Measurements from ENCODE around the gene YBX3. TPM values are rescaled to one million over a fixed set of nuclear protein-coding genes. Genes with fewer than 3 reads are reported as not detected.

YBX3 gene
- total and polyA plus RNA-seq, 3 donors from 2014 or later, result 493 to 1,385 (median 511) TPM

DNA sequence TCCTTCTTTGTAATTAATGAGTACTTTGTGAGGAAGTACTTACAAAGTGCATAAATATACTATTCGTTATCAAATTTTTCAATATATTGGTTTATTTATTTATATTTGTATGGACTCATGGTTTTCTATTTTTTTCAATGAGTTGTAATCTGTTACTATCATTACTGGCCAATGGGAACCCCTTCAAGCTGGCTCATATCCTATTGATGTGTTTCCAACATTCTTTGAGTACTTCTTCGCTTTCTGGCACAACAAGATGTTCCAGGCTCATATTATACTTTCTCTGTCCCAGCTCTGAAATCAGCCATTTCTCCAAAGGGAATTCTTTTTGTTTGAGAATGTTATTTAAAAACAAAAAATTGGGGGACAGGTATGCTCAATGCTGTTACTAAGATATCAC, 17.5 kb downstream of the YBX3 start:
- H3K27ac ChIP-seq, result peak overlapping the region in 1 of 2 donors; percentile 74
- no peaks in the 10 kb centered on the region for H3K36me3 ChIP-seq (ENCODE audit: low read depth, missing control alignments)
- 27 to 33% methylated on average over 2 of the region's 2 CpGs for WGBS, 2 donors

GRCh38 chr12:10701843-10702242, 21.3 kb downstream of the YBX3 start:
- Histone ChIP-seq H3K27ac (no peak overlapping the region), H3K4me3 (no peak overlapping the region), H3K36me3 (ENCODE audit: low read depth, missing control alignments) (no peaks in the 10 kb centered on the region), H3K27me3 (no peaks in the 10 kb centered on the region), H3K9me3 (no peaks in the 10 kb centered on the region), H3K4me1 (peaks cover 8% of the 10 kb centered on the region)
- intact Hi-C loops (cut with DNase I; ENCODE audit: low total_unique reads), result no loop called here
- no peak for DNase-seq
- 88 to 94% methylated on average over 14 of the region's 14 CpGs for WGBS, 2 donors
- TF ChIP-seq, protein P1, sequence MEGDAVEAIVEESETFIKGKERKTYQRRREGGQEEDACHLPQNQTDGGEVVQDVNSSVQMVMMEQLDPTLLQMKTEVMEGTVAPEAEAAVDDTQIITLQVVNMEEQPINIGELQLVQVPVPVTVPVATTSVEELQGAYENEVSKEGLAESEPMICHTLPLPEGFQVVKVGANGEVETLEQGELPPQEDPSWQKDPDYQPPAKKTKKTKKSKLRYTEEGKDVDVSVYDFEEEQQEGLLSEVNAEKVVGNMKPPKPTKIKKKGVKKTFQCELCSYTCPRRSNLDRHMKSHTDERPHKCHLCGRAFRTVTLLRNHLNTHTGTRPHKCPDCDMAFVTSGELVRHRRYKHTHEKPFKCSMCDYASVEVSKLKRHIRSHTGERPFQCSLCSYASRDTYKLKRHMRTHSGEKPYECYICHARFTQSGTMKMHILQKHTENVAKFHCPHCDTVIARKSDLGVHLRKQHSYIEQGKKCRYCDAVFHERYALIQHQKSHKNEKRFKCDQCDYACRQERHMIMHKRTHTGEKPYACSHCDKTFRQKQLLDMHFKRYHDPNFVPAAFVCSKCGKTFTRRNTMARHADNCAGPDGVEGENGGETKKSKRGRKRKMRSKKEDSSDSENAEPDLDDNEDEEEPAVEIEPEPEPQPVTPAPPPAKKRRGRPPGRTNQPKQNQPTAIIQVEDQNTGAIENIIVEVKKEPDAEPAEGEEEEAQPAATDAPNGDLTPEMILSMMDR (IDR thresholded peaks at IDR 0.05), result no peak
- no peak for TF ChIP-seq POLR2A (IDR thresholded peaks at IDR 0.05)

More for the DNA sequence above, 17.5 kb downstream of the YBX3 start:
- TF ChIP-seq, protein P1 (IDR thresholded peaks at IDR 0.05), result no peak
- TF ChIP-seq POLR2A (IDR thresholded peaks at IDR 0.05), result no peak
- peak; percentile 23 for DNase-seq
- Histone ChIP-seq H3K4me3 (no peak overlapping the region), H3K9me3 (no peaks in the 10 kb centered on the region), H3K27me3 (no peaks in the 10 kb centered on the region), H3K4me1 (peaks cover 8% of the 10 kb centered on the region)
- intact Hi-C loops (cut with DNase I; ENCODE audit: low total_unique reads), result no loop called here

DNA sequence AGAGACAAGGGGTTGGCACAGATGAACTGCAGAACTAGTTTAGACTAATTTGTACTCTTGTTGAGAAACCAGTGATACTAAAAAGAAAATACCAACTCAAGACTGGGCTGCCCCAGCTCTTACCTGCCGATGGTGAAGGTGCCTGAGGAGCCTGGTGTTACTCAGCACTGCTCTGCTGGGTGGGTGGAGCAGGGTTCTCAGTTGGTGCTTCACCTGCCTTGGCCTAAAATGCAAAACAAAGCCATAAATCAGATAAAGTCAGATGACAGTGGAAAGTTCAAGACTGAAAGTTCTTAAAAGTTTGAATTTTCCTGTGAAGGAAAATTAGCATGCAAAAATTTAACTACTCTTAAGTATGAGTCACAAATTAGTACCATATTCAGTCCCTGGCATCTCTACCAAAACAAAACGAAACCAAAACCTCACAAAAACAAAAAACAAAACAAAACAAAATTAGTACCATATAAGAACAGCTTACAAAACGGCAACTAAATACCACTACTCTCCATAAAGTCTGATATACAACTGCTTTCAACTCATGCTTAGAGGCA, 21.9 kb downstream of the YBX3 start:
- Histone ChIP-seq H3K36me3 (ENCODE audit: low read depth, missing control alignments) (no peaks in the 10 kb centered on the region), H3K4me1 (peaks cover 5% of the 10 kb centered on the region), H3K27ac (no peak overlapping the region), H3K27me3 (no peaks in the 10 kb centered on the region), H3K4me3 (no peak overlapping the region), H3K9me3 (no peaks in the 10 kb centered on the region)
- intact Hi-C loops (cut with DNase I; ENCODE audit: low total_unique reads), result no loop called here
- no peak for DNase-seq
- 59 to 83% methylated on average over 3 of the region's 3 CpGs for WGBS, 2 donors
- TF ChIP-seq, protein P1 (IDR thresholded peaks at IDR 0.05), result no peak
- no peak for TF ChIP-seq POLR2A (IDR thresholded peaks at IDR 0.05)

- H3K27ac ChIP-seq, result no peak overlapping the region
- intact Hi-C loops (cut with DNase I; ENCODE audit: low total_unique reads), result no loop called here
- H3K9me3 ChIP-seq, result no peaks in the 10 kb centered on the region
- 90 to 94% methylated on average over 3 of the region's 3 CpGs for WGBS, 2 donors
- TF ChIP-seq, protein P1 (IDR thresholded peaks at IDR 0.05), result no peak
- no peak for TF ChIP-seq POLR2A (IDR thresholded peaks at IDR 0.05)
- H3K36me3 ChIP-seq (ENCODE audit: low read depth, missing control alignments), result no peaks in the 10 kb centered on the region
- no peak for DNase-seq
- H3K4me3 ChIP-seq, result no peak overlapping the region
- no peaks in the 10 kb centered on the region for H3K27me3 ChIP-seq
- no peaks in the 10 kb centered on the region for H3K4me1 ChIP-seq
These were observed 22.5 kb downstream of the YBX3 start for GRCh38 chr12:10700581-10700980.

GRCh38 chr12:10697862-10698261, 25.3 kb downstream of the YBX3 start:
- intact Hi-C loops (cut with DNase I; ENCODE audit: low total_unique reads), result no loop called here

More at GRCh38 chr12:10697862-10698261, 25.3 kb downstream of the YBX3 start:
- Histone ChIP-seq H3K4me1 (no peaks in the 10 kb centered on the region), H3K36me3 (ENCODE audit: low read depth, missing control alignments) (no peaks in the 10 kb centered on the region), H3K27ac (no peak overlapping the region), H3K27me3 (no peaks in the 10 kb centered on the region), H3K4me3 (no peak overlapping the region), H3K9me3 (no peaks in the 10 kb centered on the region)
- WGBS, 2 donors, result 89 to 98% methylated on average over 1 of the region's 1 CpG
- DNase-seq, result no peak
- TF ChIP-seq POLR2A (IDR thresholded peaks at IDR 0.05), result no peak
- TF ChIP-seq, protein P1 (IDR thresholded peaks at IDR 0.05), result no peak

All from testis (tissue), 3 donors.